RWPE1 (cell line): ENCODE measurements around the gene PTPRN2.

ENCODE experiments used
- CTCF ChIA-PET: fragments of 350-600 bp; sonication (Branson Sonifier 250); formaldehyde crosslinking; extraction: SDS; loops from one replicate; lab custom pipeline; 2021; lab: Yijun Ruan, JAX
- POLR2A ChIA-PET: fragments of 400-600 bp; formaldehyde crosslinking; extraction: SDS; loops from one replicate; lab custom pipeline; 2020; ENCODE audit warnings: antibody characterized with exemption; ENCODE audit not compliant: low non-redundant PET; lab: Yijun Ruan, JAX
- DNase-seq: peaks from one replicate; pipeline ENCODE4 v3.0.0; 2012; ENCODE audit warnings: low spot score
- H3K27ac ChIP-seq: fragments of 450-650 bp; 2 replicates; pipeline ENCODE4 v1.5.1; 2017
- CTCF ChIP-seq: fragments of 450-650 bp; conservative IDR thresholded peaks from 2 replicates; pipeline ENCODE4 v1.5.1; 2017; ENCODE audit warnings: low read depth, mild to moderate bottlenecking

The PTPRN2 gene

GRCh38 chr7:157499835-157500153 is 1087.8 kb downstream of the PTPRN2 start:
- ChIA-PET POLR2A (no interaction called here), CTCF (no interaction called here)
- no peak for TF ChIP-seq CTCF
- no peak for DNase-seq
- no peak overlapping the region for H3K27ac ChIP-seq

- CTCF ChIA-PET = no interaction called here
- POLR2A ChIA-PET = no interaction called here
- no peak overlapping the region for H3K27ac ChIP-seq
- TF ChIP-seq CTCF = no peak
- DNase-seq = no peak
Observed at GRCh38 chr7:157499121-157499834, 1088.3 kb downstream of the PTPRN2 start.

- CTCF ChIA-PET = no interaction called here
- DNase-seq = no peak
- H3K27ac ChIP-seq = no peak overlapping the region
- POLR2A ChIA-PET = no interaction called here
- no peak for TF ChIP-seq CTCF
Observed at GRCh38 chr7:157498657-157499056, 1089.0 kb downstream of the PTPRN2 start.

GRCh38 chr7:157497744-157498651 is 1089.6 kb downstream of the PTPRN2 start:
- CTCF ChIA-PET = no interaction called here
- no peak for TF ChIP-seq CTCF
- POLR2A ChIA-PET = no interaction called here
- no peak overlapping the region for H3K27ac ChIP-seq
- no peak for DNase-seq

- TF ChIP-seq CTCF = no peak
- POLR2A ChIA-PET = no interaction called here
- CTCF ChIA-PET = no interaction called here
- no peak overlapping the region for H3K27ac ChIP-seq
- DNase-seq = no peak
Observed at GRCh38 chr7:157497367-157497743, 1090.3 kb downstream of the PTPRN2 start.

GRCh38 chr7:157496416-157497275 is 1091.0 kb downstream of the PTPRN2 start:
- no peak for DNase-seq
- POLR2A ChIA-PET = no interaction called here
- H3K27ac ChIP-seq = no peak overlapping the region
- no peak for TF ChIP-seq CTCF
- CTCF ChIA-PET = no interaction called here
